ENCODE results near the gene CFAP45.
A peak's percentile ranks its signal among the peaks of the same experiment; 100 is the strongest.

Gene CFAP45, protein sequence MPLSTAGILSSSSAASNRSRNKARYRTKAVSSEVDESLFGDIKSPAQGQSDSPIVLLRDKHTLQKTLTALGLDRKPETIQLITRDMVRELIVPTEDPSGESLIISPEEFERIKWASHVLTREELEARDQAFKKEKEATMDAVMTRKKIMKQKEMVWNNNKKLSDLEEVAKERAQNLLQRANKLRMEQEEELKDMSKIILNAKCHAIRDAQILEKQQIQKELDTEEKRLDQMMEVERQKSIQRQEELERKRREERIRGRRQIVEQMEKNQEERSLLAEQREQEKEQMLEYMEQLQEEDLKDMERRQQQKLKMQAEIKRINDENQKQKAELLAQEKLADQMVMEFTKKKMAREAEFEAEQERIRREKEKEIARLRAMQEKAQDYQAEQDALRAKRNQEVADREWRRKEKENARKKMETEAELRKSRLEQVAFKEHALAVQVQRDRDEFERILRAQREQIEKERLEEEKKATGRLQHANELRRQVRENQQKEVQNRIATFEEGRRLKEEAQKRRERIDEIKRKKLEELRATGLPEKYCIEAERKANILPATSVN

DNA sequence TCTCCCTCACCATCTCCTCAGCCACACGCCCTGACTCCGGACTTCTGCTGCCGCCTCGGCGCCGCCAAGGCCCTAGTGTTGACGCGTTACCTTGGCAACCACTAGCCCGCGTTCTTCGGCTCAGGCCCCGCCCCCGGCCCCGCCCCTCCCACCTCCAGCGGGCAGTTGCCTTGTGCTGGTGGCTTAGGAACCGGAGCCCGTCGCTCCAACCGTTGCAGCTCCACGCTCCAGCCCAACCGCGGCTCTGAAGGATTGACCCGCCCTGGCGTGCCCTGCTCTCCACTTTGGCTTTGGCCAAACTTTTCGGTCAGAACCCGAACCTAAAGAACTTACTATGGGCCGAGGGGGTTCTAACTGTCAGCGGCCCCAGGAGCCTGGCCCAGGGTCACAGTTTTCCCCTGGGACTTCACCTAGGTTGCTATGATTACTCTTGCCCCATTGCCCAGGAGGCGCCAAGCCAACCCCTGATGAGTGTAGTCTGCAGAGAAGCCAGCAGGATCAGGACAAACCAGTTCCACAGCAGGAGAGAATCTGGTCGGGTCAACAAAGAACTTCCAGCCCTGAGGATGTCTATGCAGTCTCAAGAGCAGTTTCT, at the start of gene CFAP45:
Gene CFAP45, minus strand, starts transcription at position 80 of the 595 bp plus-strand sequence. Its CDS starts 67 bp downstream, at position 13.
- no peak for DNase-seq

- no peak for DNase-seq
Observed at GRCh38 chr1:159949123-159949522, 49.2 kb upstream of the CFAP45 start.

DNA sequence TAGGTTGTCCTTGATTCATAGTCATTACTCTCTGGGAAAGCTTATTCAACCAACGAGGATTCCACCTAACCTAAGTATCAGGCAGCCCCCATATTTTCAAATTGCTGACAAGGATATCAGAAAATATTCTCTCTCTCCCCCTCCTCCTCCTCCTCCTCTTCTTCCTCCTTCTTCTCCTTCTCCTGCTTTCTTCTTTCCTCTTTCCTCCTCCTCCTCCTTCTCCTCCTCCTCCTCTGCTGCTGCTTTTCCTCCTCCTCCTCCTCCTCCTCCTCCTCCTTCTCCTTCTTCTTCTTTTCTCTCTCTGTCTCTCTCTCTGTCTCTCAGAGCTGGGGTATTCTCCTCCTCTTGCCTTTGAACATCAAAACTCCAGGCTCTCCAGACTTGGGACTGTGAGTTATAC, 48.0 kb upstream of the CFAP45 start:
- no peak for DNase-seq

GRCh38 chr1:159946242-159947187, 46.5 kb upstream of the CFAP45 start:
- DNase-seq, result no peak

GRCh38 chr1:159945483-159946241, 45.7 kb upstream of the CFAP45 start, which contains the start of gene IGSF9:
IGSF9 (minus strand) TSS chr1:159945613; CDS start chr1:159943454, 2,159 bp downstream.
- DNase-seq, result peak; percentile 88

GRCh38 chr1:159944623-159945455, 44.9 kb upstream of the CFAP45 start:
- DNase-seq, result no peak

GRCh38 chr1:159943908-159944622, 44.1 kb upstream of the CFAP45 start:
- no peak for DNase-seq

DNA sequence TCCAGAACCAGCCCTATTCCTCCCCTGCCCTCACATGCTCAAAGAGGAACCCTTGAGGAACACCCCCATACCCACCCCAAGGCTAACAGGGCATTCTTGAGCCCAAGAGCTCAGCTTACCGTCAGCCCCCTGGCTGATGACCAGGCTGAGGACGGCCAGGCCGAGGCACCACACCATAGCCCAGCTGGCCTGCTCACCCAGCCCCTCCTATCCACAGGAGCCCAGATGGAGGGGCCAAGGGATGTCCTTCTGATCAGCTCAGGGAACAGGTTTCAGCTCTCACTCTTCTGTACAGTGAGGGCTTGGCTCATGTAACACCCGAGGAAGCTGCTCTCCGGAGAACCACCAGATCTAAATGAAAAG, 43.3 kb upstream of the CFAP45 start:
- no peak for DNase-seq

GRCh38 chr1:159942632-159943277, 42.8 kb upstream of the CFAP45 start:
- DNase-seq, result no peak

GRCh38 chr1:159941591-159942560, 41.9 kb upstream of the CFAP45 start:
- DNase-seq, result peak; percentile 54

DNA sequence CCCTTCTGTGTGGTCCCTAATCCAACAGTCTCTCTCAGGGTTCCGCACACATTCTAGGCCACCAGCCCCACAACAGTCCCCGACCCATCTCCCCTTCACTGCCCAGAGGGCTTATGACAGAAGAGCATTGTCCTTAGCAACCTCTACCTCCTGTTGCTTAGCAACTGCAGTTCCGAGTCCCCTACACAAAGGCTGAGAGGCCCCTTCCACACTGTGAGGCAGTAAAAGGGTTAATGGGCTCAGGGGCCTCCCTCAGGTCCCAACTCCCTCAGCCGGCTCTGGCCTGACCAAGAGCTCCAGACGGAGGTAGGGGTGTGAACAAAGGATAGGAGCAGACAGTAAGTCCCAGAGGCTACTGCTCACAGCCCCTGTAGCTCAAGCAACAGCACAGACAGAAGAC, 41.2 kb upstream of the CFAP45 start:
- no peak for DNase-seq

DNA sequence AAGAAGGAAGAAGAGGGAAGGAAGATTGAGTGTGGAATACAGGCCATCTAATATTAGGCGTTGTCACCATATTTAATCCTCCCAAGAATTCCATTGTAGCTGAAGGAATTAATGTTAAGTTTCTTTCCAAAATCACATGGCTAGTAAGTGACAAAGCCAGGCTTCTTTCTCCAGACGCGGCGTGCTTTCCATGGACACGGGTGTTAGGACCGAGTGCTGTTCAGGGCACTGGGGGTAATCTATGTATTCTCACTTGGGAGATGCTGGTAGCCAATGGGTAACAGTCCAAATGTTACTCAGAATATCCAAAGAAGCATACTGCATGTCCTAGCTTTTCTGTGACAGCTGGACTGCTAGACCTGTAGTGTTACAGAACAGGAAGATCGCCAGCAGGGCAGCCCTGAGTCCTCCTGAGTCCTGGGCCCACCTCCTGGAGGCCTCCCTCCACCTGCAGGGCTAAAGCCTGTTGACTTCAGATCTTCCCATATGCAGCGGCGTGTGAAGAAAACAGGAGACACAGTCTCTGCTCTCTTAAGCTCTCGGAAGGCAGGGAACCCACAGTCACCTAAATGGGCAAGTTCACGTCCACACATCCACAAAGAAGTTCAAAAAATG, 40.1 kb upstream of the CFAP45 start:
- DNase-seq, result no peak

DNA sequence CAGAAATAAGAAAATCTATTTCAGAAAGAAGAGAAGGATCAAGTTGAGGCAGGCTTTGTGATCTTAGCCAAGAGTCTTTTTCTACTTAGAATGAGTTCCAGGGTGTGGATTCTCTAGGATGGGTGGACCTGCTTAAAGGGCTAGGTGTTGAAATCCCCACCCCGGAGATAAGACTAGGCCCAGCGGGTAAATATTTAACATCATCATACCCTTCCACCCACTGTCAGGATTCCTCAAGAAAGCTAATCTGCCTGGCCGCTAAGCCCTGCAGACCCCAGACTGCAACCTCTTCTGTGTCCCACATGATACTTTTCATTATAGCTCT, 39.7 kb upstream of the CFAP45 start:
- DNase-seq, result no peak

GRCh38 chr1:159938905-159939677, 39.1 kb upstream of the CFAP45 start:
- DNase-seq, result no peak

DNA sequence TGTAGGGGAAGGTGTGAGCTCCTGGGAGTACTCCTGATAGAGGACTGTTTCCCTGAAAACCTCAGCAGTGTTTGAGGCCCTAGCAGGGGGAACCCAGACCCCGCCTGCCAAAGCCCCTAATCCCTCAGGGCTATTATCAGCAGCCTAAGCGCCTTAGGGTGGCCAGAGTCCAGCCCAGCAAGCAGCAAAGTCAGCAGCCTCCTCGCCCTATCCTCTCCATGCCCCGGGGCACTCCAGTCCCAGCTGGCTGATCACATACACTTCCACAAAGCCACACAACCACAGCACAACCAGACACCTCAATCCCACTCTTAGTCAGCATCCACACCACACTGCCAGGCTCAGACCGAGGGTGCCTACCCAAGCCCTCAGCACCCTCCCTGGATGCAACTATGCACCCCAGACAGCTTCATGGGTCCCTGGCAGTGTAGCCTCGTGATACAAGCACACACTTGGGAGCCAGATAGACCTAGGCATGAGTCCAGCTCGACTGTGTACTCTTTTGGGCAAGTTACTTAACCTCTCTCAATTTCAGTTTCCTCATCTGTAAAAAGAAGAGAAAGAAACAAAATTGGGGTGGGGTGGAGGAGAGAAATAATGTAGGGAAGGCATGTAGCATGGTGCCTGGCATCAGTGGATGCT, 38.4 kb upstream of the CFAP45 start:
- no peak for DNase-seq

DNA sequence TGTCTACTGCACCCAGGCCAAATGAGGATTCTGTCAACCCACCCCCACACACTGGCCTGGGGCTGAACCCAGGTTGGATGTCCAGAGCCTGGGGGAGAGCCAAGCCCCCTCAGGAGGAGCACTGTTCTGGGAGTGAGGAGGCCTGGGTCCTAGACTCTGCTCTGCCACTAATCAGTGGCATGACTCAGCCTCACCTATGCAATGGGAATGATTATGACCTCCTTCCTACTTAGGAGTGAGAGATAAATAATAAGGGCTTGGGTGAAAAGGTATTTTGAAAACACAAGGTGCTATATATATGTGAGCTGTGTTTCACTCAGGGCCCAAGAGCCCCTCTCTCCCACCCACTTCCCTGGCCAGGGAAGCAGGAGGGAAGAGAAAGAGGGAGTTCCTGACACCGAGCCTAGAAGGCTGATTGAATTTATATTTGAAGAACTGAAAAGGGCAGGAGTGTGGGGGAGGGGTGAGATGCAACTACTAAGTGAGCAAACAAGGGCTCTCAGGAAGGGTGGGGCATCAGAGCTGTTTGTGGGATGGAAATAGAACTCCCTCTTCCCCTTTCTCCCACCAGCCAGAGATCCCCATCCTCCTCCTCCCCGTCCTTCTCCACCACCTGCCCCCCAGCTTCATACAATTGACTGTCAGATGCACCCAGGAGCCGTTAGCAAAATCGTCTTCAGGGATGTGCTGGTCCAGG, 37.2 kb upstream of the CFAP45 start:
- no peak for DNase-seq

Measured in activated effector memory CD4-positive, alpha-beta T cell treated with anti-CD3 and anti-CD28 coated beads, Interleukin-2, amount 50 U/mL, for 16 hours (primary cell).